ENCODE data around the gene GATA6. TPM values are rescaled to one million over a fixed set of nuclear protein-coding genes. Genes with fewer than 3 reads are reported as not detected.

The GATA6 gene
- total RNA-seq, 1 experiment from 2014 or later: 54.6 TPM

GRCh38 chr18:22143347-22144340 lies 25.7 kb upstream of the GATA6 start:
- no peak for DNase-seq
- BruUV-seq (replicated peaks): no TSS peak
- Mint-ChIP-seq H3K27ac (ENCODE audit: unreplicated experiment) (no peak overlapping the region), H3K9me3 (ENCODE audit: low read depth, unreplicated experiment) (no peaks in the 10 kb centered on the region), H3K4me3 (ENCODE audit: low read depth, unreplicated experiment) (no peak overlapping the region), H3K36me3 (ENCODE audit: insufficient read depth, unreplicated experiment) (no peaks in the 10 kb centered on the region), H3K27me3 (ENCODE audit: unreplicated experiment) (peaks cover 15% of the 10 kb centered on the region), H3K4me1 (ENCODE audit: low read depth, unreplicated experiment) (no peaks in the 10 kb centered on the region)
- intact Hi-C loops (cut with micrococcal nuclease; ENCODE audit: unreplicated experiment): no loop called here
- CTCF ChIA-PET: interaction anchor here (0.5 to 1.8 kb wide), 3 partner anchors 15 to 446 kb away, joined by 3 to 5 read pairs (median 4); no protein-coding TSS in a partner anchor
- no peak for TF ChIP-seq CTCF (IDR thresholded peaks at IDR 0.05; ENCODE audit: unreplicated experiment)

GRCh38 chr18:22145160-22145559 lies 24.2 kb upstream of the GATA6 start:
- no peak for TF ChIP-seq CTCF (IDR thresholded peaks at IDR 0.05; ENCODE audit: unreplicated experiment)
- Mint-ChIP-seq H3K4me3 (ENCODE audit: low read depth, unreplicated experiment) (no peak overlapping the region), H3K27me3 (ENCODE audit: unreplicated experiment) (peaks cover 15% of the 10 kb centered on the region), H3K27ac (ENCODE audit: unreplicated experiment) (no peak overlapping the region), H3K36me3 (ENCODE audit: insufficient read depth, unreplicated experiment) (no peaks in the 10 kb centered on the region), H3K9me3 (ENCODE audit: low read depth, unreplicated experiment) (no peaks in the 10 kb centered on the region), H3K4me1 (ENCODE audit: low read depth, unreplicated experiment) (no peaks in the 10 kb centered on the region)
- DNase-seq: no peak
- CTCF ChIA-PET: no interaction called here
- BruUV-seq (replicated peaks): no TSS peak
- intact Hi-C loops (cut with micrococcal nuclease; ENCODE audit: unreplicated experiment): no loop called here

- intact Hi-C loops (cut with micrococcal nuclease; ENCODE audit: unreplicated experiment): no loop called here
- Mint-ChIP-seq H3K36me3 (ENCODE audit: insufficient read depth, unreplicated experiment) (no peaks in the 10 kb centered on the region), H3K4me1 (ENCODE audit: low read depth, unreplicated experiment) (no peaks in the 10 kb centered on the region), H3K27me3 (ENCODE audit: unreplicated experiment) (peaks cover 15% of the 10 kb centered on the region), H3K27ac (ENCODE audit: unreplicated experiment) (no peak overlapping the region), H3K4me3 (ENCODE audit: low read depth, unreplicated experiment) (no peak overlapping the region), H3K9me3 (ENCODE audit: low read depth, unreplicated experiment) (no peaks in the 10 kb centered on the region)
- no peak for DNase-seq
- BruUV-seq (replicated peaks): no TSS peak
- CTCF ChIA-PET: no interaction called here
- TF ChIP-seq CTCF (IDR thresholded peaks at IDR 0.05; ENCODE audit: unreplicated experiment): no peak
Measured at GRCh38 chr18:22149710-22150109, 19.7 kb upstream of the GATA6 start.

- TF ChIP-seq CTCF (IDR thresholded peaks at IDR 0.05; ENCODE audit: unreplicated experiment): no peak
- no peaks in the 10 kb centered on the region for H3K9me3 Mint-ChIP-seq (ENCODE audit: low read depth, unreplicated experiment)
- H3K36me3 Mint-ChIP-seq (ENCODE audit: insufficient read depth, unreplicated experiment): no peaks in the 10 kb centered on the region
- H3K27me3 Mint-ChIP-seq (ENCODE audit: unreplicated experiment): peaks cover 9% of the 10 kb centered on the region
- CTCF ChIA-PET: no interaction called here
- no peak overlapping the region for H3K27ac Mint-ChIP-seq (ENCODE audit: unreplicated experiment)
- intact Hi-C loops (cut with micrococcal nuclease; ENCODE audit: unreplicated experiment): no loop called here
- no peak overlapping the region for H3K4me3 Mint-ChIP-seq (ENCODE audit: low read depth, unreplicated experiment)
- no peaks in the 10 kb centered on the region for H3K4me1 Mint-ChIP-seq (ENCODE audit: low read depth, unreplicated experiment)
- DNase-seq: no peak
- no TSS peak for BruUV-seq (replicated peaks)
Measured at GRCh38 chr18:22152093-22152492, 17.3 kb upstream of the GATA6 start.

All from Calu3 (cell line).